ENCODE measurements around the gene TMED8.
"Not testable (repeated sequence)": the region's sequence is repeated elsewhere in the genome, so short reads cannot be mapped to it uniquely, and the experiment has no call there.

Gene TMED8

DNA sequence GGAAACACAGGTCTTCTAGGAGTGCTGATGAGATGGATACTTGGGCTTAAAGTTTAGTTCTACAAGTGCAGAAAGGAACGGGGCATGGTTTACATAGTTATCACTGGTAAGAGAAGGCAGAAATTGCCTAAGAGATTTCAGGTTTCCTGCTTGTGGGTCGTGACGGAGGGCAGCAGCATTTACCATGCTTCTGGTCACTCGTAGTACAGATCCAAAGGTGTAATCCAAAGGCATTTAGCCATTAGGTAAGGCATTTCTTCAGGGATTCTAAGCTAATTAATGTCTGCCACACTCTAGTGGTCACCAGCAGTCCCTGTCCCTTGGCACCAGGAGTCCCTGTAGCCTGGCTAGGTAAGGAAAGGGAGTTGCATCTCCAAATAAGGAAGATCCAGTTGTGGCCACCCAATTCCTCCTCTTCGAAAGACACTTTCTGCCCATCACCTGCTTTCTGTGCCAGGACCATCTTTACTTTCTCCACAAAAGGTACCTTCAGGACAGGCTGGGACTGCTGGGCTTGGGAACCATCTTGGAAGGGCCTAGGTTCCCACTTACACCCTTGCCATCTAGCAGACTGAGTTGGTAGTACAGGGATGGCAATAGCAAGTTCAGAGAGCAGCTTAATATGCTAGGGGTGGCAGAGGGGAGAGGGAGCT, 54.5 kb downstream of the TMED8 start:
- DNase-seq (ENCODE audit: low read depth in 2 of 2), result no peak

DNA sequence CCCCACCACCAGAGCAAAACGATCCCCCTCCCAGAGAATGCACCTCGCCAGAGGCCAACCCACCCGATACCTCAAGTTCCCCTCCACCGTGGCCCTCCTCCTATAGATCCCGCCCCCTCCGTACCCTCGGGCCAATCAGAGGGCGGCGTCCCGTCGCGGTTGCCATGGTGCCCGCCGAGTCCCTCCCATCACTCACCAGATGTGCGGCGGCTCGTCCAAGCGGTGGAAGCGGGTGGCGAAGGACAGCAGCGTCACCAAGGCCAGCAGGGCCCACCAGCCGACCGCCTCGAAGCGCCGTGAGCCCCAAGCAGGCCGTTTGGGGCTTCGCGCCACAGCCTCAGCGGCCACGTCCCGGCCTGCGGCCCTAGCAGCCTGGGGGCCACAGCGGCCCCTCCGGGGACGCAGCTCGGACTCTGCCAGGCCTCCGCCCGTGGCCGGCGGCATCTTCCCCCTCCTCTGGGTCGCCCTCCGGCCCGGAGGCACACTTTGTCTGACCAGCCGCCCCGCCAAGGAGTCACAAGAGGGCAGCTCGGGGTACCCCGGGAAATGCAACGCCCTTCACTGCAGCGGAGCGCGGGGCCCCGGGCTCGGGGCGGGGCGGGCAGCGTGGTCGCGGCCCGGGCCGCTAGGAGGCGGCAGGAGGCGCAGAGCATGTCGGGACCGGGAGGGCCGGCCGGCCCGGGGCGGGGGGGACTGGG, 56.5 kb downstream of the TMED8 start, which contains the start of gene POMT2:
Gene POMT2, minus strand, starts transcription at position 646 of the 698 bp plus-strand sequence. Its CDS starts 202 bp downstream, at position 444.
- DNase-seq (ENCODE audit: low read depth in 2 of 2), result peak; percentile 82 to 86

DNA sequence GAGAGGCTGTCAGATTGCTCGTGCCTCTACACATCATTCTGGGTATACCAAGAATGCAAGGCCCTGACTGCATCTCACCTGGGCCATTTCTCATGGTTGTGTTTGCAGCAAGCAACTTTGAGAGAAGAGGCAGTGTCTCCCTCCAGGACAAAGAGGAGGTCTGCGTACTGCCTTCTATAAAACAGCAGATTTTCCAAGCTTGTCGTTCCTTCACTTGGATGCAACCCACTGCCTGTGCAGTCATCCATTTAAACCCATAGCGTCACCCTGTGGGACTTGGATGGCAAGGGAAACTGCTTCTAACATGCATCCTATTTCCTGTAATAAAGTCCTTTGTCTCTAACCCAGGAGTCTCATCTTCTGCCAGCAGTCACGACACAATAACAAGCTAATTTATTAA, 57.5 kb downstream of the TMED8 start:
- no peak for DNase-seq (ENCODE audit: low read depth in 2 of 2)

DNA sequence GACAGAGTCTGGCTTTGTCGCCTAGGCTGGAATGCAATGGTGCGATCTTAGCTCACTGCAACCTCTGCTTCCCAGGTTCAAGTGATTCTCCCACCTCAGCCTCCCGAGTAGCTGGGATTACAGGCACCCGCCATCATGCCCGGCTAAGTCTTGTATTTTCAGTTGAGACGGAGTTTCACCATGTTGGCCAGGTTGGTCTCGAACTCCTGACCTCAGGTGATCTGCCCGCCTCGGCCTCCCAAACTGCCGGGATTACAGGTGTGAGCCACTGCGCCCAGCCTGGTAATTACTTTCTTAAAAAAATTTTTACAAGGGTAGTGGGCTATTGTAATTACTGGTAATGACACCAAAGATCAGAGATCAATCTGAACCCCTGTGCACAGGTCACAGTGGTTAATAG, 58.1 kb downstream of the TMED8 start:
- DNase-seq (ENCODE audit: low read depth in 2 of 2), result not testable (repeated sequence)

DNA sequence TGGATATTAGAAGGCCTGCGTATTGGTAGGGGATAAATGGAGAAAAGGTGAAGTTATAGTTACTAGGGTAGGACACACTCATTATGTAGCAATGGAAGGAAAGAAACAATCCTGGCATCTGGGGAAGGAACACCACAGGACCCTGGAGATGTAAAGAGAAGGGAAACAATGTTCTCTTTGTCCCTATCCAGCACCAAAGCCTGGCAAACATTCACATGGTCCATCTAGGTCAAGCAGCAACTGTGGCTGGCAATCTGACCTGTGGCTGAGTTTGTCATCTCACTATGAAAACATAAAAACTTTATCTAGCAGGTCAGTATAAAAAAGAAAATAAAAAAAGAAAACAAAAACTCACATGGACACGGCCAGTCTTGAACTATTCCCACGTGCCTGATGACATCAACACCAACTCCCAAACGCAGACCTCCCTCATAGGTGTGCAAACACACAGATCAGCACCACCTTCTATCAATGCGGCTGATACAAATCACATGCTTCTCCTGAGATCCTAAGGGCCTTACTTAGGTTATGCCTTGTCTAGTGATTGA, 58.8 kb downstream of the TMED8 start:
- DNase-seq (ENCODE audit: low read depth in 2 of 2), result no peak

DNA sequence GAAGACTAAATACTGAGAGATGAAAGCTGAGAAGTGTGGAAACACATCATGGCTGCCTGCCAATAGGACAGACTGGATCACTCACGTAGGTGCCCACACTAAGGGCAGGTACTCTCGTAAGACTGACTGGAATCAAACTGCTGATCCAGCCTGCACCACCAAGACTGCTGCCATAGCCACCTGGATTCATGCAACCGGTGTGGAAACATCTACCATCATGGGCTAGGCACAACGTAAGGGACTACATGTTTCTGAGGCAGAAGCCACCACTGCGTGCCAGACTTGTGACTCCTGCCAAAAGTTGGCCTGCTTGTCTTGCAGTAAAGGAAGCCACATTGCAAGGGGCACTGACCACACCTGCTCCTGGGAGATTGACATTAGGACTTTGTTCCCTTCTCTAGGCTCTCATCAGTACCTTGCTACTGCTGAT, 60.0 kb downstream of the TMED8 start:
- no peak for DNase-seq (ENCODE audit: low read depth in 2 of 2)

DNA sequence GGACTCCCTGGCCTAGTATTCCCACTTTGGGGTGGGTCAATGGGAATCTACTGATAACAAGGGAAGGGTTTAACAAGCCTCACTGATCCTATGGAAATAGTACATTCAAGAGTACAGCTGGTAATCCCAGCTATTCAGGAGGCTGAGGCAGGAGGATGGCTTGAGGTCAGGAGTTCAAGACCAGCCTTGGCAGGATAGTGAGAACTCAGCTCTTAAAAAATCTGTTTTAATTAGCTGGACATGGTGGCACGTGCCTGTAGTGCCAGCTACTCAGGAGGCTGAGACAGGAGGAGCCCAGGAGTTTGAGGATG, 60.7 kb downstream of the TMED8 start:
- DNase-seq (ENCODE audit: low read depth in 2 of 2), result no peak

DNA sequence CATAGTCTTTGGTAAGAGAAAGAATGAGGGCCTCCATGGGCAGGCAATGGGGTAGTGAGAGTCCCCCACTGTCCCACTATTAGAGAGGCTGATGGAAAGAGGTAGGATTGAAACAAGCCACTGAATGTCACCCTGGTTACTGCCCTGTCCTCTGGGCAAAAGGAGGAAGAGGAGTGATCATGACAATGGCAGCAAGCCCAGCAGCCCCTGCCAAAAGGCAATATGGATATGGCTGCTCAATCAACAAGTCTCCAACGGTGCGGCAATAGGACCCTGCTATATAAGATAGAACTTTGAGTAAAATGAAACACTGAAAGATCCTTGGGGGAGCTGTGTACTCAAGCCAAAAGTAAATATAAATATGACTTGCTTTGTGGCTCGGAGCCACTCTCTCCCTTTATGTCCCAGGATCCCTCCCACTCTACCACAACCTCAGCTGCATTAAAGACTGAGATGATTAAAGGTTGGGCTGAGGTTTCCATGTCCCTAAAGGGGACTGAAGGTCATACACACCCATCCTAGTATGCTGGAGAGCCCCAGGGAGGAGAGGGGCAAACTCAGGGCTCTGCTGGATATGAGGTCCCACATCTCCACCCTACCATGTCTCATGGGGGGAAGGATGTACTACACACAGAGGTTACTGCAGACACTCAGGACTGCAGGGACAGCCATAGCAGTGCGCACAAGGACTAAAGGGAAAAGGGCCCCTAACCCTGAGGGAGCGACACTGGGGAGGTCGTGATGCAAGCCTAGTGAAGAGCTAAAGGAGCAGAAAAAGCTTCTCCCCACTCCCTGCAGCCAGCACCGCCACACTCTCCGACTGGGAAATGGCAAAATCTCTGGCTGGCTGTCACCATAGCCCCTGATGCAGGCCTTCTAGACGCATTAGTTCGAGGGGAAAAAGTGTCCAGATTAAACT, 62.1 kb downstream of the TMED8 start:
- DNase-seq (ENCODE audit: low read depth in 2 of 2), result no peak

DNA sequence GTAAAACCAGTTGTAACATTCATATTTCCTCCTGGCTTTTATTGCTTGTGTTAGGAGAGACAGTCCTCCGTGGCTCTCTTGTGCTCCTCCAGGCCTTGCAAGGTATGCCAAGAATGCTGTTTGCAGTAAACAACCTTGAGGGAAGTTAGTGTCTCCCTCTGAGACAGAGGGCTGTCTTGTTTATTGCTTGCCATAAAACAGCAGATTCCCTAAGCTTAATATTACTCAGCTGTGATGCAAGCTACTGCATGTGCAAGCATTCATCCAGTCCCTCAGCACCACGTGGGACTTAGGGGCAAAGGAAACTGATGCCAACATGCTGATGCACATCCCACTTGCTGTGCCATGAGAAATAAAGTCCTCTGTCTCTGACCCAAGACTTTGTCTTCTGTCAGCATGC, 62.9 kb downstream of the TMED8 start:
- DNase-seq (ENCODE audit: low read depth in 2 of 2), result no peak

DNA sequence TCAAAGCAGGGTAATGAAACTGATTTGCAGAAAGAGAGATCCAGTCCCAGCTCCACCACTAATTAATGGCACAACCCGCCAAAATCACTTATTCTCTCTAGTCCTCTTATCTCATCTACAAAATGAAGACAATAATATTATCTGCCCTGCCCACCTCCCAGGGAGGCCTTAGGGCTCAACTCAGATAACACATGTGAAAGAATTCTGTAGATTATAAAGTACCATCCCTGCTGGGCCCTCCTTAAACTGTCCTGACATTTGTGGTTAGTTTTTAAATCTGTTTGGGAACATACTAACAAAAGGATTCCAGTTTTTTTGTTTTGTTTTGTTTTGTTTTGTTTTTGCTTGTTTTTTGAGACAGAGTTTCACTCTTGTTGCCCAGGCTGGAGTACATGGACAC, 63.5 kb downstream of the TMED8 start:
- DNase-seq (ENCODE audit: low read depth in 2 of 2), result no peak

DNA sequence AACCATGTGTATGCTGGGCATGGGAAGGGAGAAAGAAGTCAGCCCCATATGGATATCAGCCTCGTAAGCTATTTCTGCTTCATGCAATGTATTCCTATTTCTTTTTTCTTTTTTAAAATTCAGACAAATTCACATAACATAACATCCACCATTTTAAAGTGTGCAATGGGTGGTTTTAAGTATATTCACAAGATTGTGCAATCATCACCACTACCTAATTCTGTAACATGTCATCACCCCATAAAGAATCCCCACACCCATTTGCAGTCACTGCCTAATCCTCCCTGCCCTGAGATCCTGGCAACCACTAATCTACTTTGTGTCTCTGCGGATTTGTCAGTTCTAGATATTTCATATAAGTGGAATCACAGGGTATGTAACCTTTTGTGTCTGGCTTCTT, 65.7 kb downstream of the TMED8 start:
- DNase-seq (ENCODE audit: low read depth in 2 of 2), result no peak

DNA sequence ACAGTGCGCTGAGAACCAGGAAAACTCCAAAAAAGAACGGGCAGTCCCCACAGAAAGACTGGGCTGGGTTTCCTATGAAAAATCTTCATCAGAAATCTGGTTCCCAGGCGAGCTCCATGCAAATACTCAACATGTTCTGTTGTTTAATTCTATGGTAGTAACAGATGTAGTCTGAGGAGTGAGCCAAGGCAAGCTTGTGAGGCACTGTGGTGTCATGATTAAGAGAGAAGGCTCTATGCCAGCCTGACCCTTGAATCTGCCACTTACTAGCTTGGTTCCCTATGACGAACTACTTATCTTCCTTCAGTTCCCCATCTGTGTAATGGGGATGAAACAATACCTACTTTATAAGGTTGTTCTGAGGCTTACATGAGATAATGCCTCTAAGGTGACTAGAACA, 66.9 kb downstream of the TMED8 start:
- DNase-seq (ENCODE audit: low read depth in 2 of 2), result no peak

DNA sequence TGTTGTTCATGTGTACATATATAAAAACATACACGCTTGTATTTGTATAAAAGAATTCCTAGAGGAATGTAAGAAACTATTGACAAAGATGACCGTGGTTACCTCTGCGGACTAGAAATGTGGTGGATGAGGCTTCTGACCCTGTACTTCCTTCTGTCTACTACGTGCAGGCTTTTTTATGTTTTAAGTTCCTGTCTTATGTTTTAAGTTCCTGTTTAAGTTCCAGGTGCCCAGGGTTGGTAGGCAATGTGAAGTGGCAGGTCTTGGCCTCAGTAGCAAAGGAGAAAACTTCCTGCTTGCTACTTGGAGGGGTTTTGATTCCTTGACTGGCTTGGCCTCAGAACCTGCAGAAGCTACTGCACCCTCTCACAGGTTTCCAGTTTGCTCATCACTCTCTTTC, 67.8 kb downstream of the TMED8 start:
- DNase-seq (ENCODE audit: low read depth in 2 of 2), result no peak

DNA sequence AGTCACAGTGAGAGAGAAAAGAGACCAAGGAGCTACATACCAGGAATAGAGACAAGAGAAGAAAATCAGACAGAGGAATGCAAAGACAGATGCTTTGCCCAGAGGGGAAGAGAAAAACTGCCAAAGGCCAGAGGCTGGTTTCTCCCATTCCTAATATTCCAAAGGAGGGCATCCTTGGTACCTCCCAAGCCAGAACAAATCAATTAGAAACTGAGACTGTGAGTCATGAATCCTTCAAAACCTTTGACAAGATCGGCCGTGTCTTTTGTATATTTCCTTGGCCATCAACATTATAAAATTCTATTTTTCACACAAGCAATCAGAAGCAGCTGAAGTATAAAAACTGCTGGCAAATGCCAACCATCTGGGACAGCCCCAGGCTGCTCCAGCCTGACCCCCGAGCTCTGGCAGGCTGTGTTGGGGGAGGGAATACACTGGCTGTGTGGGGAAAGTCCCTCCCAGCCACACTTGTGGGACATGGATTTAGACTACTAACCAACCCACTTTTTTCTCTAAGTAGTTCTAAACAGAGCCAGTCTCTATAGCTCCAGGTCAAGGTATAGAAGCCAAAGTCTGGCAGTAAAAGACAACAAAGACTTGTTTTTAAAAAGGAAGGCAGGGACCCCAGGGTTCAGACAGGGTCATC, 69.9 kb downstream of the TMED8 start:
- no peak for DNase-seq (ENCODE audit: low read depth in 2 of 2)

DNA sequence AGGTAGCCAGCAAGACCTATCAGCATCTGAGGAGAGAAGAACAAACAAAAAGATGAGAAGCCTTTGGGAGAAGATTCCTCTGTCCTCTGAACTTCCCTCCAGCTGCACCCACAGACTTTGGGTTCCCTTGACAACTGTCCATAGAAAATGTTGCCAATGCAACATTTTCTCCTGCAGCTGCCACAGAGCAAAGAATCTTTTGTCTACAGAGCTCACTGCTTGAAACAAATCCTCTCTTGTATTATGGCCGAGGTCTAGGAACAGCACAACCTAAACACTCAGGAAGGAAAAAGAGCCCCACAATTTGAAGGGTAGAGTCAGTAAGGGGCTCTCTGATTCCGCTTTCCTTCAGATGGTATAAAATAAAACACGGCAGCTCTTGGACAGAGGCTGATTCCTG, 70.5 kb downstream of the TMED8 start:
- DNase-seq (ENCODE audit: low read depth in 2 of 2), result no peak

DNA sequence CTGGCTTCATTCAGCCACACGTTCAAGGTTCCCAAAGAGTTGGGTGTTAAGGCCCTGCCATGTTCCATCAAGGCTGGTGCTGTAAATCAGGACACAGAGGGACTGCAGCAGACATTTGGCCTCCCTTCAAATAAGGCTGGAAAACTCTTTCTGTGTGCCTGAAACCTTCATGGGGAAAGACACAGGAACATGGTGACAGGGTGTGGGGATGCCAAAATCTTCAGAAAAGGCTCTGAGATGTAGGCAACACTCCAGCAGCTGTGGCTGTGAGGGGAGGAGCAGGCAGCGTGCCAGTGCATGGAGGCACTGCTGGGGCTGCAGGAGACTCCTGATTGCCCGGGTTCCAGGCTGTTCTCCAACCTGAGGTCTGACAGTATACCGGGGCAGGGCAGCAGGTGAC, 71.2 kb downstream of the TMED8 start:
- DNase-seq (ENCODE audit: low read depth in 2 of 2), result no peak

DNA sequence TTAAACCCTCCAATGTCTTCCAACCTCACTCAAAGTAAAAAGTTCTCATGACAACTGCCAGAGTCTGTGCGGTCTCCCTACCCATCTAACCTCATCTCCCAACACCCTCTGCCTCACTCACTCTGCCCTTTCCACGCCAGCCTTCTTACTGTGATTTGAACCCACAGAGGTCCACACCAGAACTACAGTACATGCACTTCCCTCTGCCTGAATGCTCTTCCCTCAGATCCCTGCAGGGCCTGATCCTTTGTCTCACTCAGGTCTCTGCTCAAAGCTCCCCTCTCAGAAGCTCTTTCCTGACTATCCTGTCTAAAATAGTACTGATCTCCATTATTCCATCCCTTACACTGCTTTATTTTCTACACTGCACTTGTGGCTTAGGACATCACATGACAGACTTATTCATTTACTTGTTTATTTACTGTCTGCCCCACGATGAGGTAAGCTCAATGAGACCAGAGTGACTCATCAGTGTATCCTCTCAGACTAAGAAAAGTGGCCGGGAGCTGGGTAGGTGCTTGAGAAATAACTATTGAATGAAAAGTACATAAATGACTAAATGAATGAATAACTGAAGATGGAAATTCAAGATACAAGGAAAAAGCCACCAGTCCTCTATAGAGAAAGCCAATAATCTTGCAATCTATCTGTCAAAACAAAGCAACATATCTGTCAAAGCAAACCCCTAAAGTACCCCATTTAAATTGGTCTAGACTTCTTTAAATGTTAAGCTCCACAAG, 73.3 kb downstream of the TMED8 start:
- DNase-seq (ENCODE audit: low read depth in 2 of 2), result no peak

DNA sequence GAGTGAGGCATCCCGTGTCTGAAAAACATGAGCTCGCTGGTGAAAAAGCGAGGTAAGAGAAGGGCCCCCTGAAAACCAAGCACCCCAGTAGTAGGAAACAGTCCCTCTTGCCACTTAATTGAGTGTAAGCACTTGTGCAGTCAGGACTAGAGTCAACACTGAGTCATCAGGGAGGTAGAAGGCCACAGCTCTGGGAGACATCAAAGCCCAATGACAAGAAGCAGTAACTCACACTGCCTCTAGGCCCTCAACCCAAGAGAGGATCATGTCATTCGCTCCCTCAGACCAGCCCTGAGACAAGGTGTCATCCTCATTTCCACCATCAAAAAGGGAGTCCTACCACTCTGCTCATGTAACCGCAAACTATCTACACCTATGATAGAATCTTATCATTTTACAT, 74.0 kb downstream of the TMED8 start:
- DNase-seq (ENCODE audit: low read depth in 2 of 2), result no peak

DNA sequence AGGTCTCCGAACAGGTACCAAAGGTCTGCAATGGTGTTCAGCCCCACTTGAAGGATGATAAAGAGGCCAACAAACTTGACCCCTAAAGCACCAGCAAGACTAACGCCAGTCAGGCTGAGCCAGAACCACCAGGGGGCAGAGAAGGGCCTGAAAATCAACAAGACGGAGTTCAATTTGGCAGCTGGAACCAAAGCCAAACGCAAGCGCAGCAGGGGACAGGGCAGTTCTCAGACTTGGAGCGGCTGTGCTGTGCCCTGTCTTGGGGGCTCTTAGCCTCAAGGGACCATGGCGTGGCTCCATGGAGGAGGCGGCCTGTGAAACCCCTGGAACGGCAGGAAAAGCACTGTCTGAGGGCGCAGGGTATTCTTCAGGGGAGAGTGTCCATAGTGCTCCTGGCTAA, 75.8 kb downstream of the TMED8 start:
- peak in 1 of 2 donors; percentile 29 for DNase-seq (ENCODE audit: low read depth in 2 of 2)

DNA sequence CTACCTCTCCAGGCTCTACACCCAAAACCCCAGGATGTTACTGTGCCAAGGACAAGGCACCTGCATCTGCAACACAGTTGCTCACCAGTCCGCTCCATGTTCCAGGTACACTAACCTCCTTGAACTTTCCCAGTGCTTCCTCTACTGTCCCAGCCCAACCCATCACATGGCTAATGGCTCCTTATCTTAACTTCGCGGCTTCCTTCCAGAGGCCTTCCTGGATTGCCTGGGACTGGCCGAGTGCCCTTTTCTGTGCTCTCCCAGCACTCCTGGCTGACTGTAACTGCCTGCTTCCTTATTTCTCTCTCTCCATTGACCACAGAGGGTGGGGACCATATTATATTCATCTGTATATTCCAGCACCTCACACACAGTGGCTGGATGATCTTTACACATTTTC, 77.1 kb downstream of the TMED8 start:
- DNase-seq (ENCODE audit: low read depth in 2 of 2), result no peak

DNA sequence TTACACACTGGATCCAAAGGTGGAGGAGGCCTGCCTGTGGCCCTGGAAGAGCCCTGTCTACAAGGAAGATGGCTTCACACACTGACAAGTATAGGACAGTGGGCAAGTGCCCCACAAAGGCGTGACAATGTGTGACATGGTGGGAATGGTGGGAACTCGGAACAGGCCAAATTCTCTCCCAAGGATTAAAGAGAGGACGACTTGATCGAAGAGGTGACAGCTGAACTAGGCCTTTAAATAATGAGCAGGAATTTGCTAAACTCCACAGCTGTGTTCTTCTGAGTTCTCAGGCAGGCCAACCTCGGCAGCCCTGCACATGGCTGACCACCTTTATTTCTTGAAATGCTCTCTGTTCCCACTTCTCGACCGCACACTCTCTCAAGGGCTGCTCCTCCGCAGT, 80.0 kb downstream of the TMED8 start:
- DNase-seq (ENCODE audit: low read depth in 2 of 2), result no peak
